GM12801 (cell line): Measurements from ENCODE around the gene ASB2.

Source experiments
- TF ChIP-seq, protein P1 (sequence below): IDR thresholded peaks from one replicate; pipeline ENCODE4 v1.5.1; 2011; ENCODE audit warnings: control low read depth; ENCODE audit not compliant: insufficient read length; ENCODE audit errors: extremely low read depth

ASB2 gene

DNA sequence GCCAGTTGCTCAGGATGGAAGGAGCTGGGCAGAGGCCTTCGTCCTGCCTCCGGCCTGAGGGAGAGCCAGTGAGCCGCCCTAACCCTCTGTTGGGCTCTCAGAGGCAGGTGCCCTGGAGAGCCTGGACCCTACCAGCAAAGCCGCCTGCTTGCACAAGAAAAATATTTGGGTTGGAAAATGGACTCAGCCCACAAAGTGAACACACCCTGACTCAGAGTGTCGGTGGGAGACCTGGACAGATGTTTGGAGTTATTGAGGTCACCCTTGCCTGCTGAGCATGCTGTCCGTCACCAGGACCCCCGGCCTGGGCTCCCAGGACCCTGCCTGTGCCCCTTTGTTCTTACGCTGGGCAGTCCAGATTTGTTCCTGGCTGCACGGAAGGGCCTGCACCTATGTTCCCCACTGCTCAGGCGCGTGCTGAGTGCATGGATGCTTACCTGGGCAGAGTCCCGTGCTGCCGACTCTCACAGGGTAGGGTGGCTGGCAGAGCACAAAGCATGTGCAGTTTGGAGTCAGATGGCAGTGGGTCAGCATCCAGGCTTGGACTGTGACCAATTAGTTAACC is 26.8 kb downstream of the ASB2 start:
- TF ChIP-seq, protein P1, sequence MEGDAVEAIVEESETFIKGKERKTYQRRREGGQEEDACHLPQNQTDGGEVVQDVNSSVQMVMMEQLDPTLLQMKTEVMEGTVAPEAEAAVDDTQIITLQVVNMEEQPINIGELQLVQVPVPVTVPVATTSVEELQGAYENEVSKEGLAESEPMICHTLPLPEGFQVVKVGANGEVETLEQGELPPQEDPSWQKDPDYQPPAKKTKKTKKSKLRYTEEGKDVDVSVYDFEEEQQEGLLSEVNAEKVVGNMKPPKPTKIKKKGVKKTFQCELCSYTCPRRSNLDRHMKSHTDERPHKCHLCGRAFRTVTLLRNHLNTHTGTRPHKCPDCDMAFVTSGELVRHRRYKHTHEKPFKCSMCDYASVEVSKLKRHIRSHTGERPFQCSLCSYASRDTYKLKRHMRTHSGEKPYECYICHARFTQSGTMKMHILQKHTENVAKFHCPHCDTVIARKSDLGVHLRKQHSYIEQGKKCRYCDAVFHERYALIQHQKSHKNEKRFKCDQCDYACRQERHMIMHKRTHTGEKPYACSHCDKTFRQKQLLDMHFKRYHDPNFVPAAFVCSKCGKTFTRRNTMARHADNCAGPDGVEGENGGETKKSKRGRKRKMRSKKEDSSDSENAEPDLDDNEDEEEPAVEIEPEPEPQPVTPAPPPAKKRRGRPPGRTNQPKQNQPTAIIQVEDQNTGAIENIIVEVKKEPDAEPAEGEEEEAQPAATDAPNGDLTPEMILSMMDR, result no peak

DNA sequence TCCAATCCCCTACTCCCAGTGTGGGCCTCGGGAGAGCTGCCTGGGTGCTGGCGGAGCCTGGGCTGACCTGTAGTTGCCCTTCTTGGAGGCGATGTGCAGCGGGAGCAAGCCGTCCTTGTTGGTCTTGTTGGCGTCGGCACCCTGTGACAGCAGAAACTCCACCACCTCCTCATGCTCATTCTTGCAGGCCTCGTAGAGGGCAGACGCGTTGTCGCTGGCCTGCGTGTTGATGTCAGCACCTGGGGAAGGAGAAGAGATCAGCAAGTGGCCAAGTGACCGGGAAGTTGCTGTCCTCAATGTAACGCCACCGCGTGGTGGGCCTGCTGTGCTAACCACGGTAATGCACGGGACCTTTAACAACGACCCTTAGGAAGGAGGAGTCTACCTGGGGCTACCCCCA is 29.1 kb downstream of the ASB2 start:
- TF ChIP-seq, protein P1, result no peak

DNA sequence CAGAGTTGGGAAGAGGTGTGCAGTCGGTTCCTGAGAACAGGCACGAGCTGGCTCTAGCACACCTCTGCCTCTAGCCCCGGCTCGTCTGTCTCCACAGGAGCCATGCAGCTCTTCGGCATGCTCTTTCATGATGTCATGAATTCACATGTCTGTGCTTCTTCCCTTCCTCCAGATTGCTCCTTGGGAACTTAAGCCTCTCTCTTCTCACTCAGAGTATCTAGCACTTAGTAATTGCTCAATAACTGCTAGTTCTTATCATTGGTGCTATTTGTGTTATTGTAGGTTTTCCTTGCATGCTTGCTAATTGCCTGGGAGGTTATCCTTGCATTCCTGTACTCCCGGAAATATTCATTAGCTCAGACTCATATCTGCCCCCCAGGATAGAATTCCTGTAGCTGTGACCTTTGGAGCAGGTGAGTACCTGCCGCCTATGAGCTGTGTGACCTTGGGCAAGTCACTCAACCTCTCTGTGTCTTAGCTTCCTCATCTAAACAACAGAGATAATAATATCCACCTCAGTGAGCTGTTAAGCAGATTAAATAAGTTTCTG is 29.8 kb downstream of the ASB2 start:
- TF ChIP-seq, protein P1, result no peak

DNA sequence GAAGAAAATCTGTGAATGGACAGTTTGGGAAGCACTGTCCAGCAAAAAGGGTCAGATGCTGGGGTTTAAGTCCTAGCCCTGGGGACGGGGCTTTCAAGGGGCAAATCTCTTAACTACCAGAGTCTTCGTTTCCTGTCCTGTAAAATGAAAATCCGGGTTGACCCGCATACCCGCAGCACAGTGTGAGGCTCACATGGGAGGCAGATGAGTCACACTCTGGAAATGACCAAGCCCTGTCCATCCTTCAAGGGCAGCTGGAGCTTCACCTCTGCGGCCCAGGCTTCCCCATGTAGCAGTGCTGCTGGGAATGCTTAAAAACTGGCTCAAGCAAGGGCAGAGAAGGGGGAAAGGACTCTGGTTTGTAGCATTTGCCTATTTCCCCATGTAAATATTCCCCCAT is 30.3 kb downstream of the ASB2 start:
- TF ChIP-seq, protein P1, result no peak

DNA sequence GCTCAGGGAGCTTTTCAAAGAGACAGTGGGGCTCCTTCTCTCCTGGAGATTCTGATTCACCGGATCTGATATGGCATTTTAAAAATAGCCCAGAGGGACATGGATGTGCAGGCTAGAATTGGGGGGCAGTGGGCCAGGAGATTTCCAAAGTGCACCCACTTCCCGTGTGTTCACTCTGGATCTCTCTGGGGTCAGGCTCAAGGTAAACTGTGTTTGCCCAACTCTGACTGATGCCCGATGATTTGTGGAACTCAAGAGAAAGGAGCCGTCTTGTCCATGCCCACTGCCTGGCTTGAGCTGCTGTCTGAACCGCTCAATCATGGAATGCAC is 31.3 kb downstream of the ASB2 start:
- TF ChIP-seq, protein P1, result no peak

DNA sequence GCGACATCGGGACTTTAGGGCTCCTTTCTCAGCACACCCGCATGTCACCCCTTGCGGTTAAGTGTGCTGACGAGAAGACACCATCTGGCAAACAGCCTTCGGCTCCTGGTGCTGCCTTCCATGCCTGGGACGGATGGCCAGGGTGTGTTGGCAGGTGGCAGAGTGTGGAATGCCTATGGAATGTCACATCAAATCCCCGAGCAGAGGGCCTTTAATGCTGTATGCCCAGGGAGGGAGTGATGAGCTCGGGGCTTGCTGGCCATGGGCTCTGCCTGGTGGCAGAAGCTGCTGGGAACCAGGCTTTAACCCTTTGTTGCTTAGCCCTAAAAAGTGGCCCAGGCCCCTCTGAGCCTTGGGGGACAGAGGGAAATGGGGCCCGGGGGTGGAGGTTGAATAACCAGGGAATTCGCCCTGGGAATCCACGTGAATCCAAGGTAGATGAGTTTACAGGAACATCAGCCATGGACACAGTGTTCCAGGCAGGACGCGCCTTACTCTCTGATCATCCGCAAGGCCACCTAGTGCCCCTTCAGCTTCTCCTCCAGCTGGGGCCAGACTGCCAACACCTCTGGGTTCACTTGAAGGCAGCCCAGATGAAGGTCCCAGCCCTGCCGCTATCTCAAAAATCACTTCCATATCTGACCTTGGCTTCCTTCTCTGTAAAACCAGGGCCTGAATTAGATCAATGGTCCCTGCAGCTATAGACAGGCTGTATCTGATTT is 31.9 kb downstream of the ASB2 start:
- TF ChIP-seq, protein P1, result no peak

DNA sequence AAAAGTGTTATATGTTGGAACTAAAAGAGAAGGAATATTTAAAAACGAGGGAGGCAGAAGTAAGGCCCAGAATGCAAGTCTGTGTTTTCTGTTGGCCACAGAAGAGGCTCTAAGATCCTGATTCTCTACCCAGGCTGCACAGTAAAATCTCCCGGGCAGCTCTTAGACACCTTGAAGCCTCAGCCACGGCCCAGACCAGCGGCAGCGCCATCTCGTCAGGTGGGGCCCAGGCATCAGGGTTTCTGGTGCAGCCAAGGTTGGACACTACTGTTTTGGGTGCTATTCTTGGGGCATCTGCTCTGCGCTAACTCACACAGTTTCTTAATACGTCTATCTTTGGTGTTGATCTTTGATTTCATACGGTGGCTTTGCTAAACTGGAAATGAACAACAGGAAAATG is 32.4 kb downstream of the ASB2 start:
- TF ChIP-seq, protein P1, result no peak
